Measurements from ENCODE around the gene PCDHGA10.

The PCDHGA10 gene

GRCh38 chr5:141439411-141440141, 26.8 kb downstream of the PCDHGA10 start:
- Histone ChIP-seq H3K4me3 (ENCODE audit: low read length) (no peak overlapping the region), H3K9ac (ENCODE audit: low read length) (no peak overlapping the region), H3K9me3 (ENCODE audit: control insufficient read depth, low read length) (peaks cover 14% of the 10 kb centered on the region), H3K36me3 (ENCODE audit: control insufficient read depth, insufficient read depth, low read length) (no peaks in the 10 kb centered on the region), H3K27me3 (ENCODE audit: control insufficient read depth, insufficient read depth, low read length) (no peaks in the 10 kb centered on the region), H3K4me1 (ENCODE audit: control insufficient read depth, insufficient read depth, low read length) (no peaks in the 10 kb centered on the region)

- no peak overlapping the region for H3K9ac ChIP-seq (ENCODE audit: low read length)
Measured at GRCh38 chr5:141440341-141440740, 27.6 kb downstream of the PCDHGA10 start.

GRCh38 chr5:141441571-141442170, 28.9 kb downstream of the PCDHGA10 start:
- H3K9ac ChIP-seq (ENCODE audit: low read length): no peak overlapping the region
- no peaks in the 10 kb centered on the region for H3K27me3 ChIP-seq (ENCODE audit: control insufficient read depth, insufficient read depth, low read length)
- H3K4me3 ChIP-seq (ENCODE audit: low read length): no peak overlapping the region
- peaks cover 14% of the 10 kb centered on the region for H3K9me3 ChIP-seq (ENCODE audit: control insufficient read depth, low read length)
- H3K4me1 ChIP-seq (ENCODE audit: control insufficient read depth, insufficient read depth, low read length): no peaks in the 10 kb centered on the region
- H3K36me3 ChIP-seq (ENCODE audit: control insufficient read depth, insufficient read depth, low read length): no peaks in the 10 kb centered on the region

More at GRCh38 chr5:141440341-141440740, 27.6 kb downstream of the PCDHGA10 start:
- Histone ChIP-seq H3K36me3 (ENCODE audit: control insufficient read depth, insufficient read depth, low read length) (no peaks in the 10 kb centered on the region), H3K9me3 (ENCODE audit: control insufficient read depth, low read length) (peaks cover 14% of the 10 kb centered on the region), H3K4me1 (ENCODE audit: control insufficient read depth, insufficient read depth, low read length) (no peaks in the 10 kb centered on the region), H3K27me3 (ENCODE audit: control insufficient read depth, insufficient read depth, low read length) (no peaks in the 10 kb centered on the region), H3K4me3 (ENCODE audit: low read length) (no peak overlapping the region)

GRCh38 chr5:141465351-141465750, 52.6 kb downstream of the PCDHGA10 start:
- H3K27me3 ChIP-seq (ENCODE audit: control insufficient read depth, insufficient read depth, low read length): no peaks in the 10 kb centered on the region
- H3K9me3 ChIP-seq (ENCODE audit: control insufficient read depth, low read length): no peaks in the 10 kb centered on the region
- H3K4me1 ChIP-seq (ENCODE audit: control insufficient read depth, insufficient read depth, low read length): no peaks in the 10 kb centered on the region
- H3K36me3 ChIP-seq (ENCODE audit: control insufficient read depth, insufficient read depth, low read length): no peaks in the 10 kb centered on the region
- no peak overlapping the region for H3K9ac ChIP-seq (ENCODE audit: low read length)
- H3K4me3 ChIP-seq (ENCODE audit: low read length): no peak overlapping the region
